ENCODE data around the gene LYG2. TPM values are rescaled to one million over a fixed set of nuclear protein-coding genes. Genes with fewer than 3 reads are reported as not detected.
A peak's percentile ranks its signal among the peaks of the same experiment; 100 is the strongest.

The LYG2 gene
- total RNA-seq, 1 experiment from 2014 or later, result not detected

DNA sequence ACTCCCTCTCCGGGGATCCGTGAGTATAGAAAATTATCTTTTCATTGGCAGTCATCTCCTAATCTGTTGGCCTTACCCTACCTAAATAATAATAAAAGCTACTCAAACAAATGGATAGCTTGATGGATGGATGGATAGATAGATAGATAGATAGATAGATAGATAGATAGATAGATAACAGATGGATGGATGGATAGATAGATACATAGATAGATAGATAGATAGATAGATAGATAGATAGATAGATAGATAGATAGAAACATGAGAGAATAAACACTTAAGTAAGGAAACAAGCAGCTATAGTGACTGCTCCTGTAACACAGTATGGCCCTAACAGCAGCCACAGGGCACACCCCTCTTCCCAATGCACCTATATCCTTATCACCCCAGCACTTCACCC lies 39.4 kb downstream of the LYG2 start:
- H3K36me3 ChIP-seq (ENCODE audit: low read depth), result no peaks in the 10 kb centered on the region
- no peaks in the 10 kb centered on the region for H3K9me3 ChIP-seq (ENCODE audit: insufficient read depth, low read depth)
- no peaks in the 10 kb centered on the region for H3K9me2 ChIP-seq (ENCODE audit: insufficient read depth)
- peak in 1 of 2 experiments; percentile 1 for DNase-seq
- H4K20me1 ChIP-seq (ENCODE audit: insufficient read depth), result no peaks in the 10 kb centered on the region
- no peaks in the 10 kb centered on the region for H3K27me3 ChIP-seq (ENCODE audit: insufficient read depth, low read depth)
- TF ChIP-seq, protein P1, sequence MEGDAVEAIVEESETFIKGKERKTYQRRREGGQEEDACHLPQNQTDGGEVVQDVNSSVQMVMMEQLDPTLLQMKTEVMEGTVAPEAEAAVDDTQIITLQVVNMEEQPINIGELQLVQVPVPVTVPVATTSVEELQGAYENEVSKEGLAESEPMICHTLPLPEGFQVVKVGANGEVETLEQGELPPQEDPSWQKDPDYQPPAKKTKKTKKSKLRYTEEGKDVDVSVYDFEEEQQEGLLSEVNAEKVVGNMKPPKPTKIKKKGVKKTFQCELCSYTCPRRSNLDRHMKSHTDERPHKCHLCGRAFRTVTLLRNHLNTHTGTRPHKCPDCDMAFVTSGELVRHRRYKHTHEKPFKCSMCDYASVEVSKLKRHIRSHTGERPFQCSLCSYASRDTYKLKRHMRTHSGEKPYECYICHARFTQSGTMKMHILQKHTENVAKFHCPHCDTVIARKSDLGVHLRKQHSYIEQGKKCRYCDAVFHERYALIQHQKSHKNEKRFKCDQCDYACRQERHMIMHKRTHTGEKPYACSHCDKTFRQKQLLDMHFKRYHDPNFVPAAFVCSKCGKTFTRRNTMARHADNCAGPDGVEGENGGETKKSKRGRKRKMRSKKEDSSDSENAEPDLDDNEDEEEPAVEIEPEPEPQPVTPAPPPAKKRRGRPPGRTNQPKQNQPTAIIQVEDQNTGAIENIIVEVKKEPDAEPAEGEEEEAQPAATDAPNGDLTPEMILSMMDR (conservative IDR thresholded peaks at IDR 0.05), result no peak
- no peak for TF ChIP-seq EZH2 (IDR thresholded peaks at IDR 0.05; ENCODE audit: low read depth)
- no TSS peak for BruUV-seq (replicated peaks)
- POLR2A ChIA-PET (ENCODE audit: unreplicated experiment), result no interaction called here
- H2AFZ ChIP-seq, result no peak overlapping the region
- H3K4me3 ChIP-seq, result no peak overlapping the region
- no peaks in the 10 kb centered on the region for H3F3A ChIP-seq (ENCODE audit: insufficient read depth, low read depth)
- no peaks in the 10 kb centered on the region for H3K79me2 ChIP-seq (ENCODE audit: low read depth)
- H3K4me1 ChIP-seq (replicated peaks; ENCODE audit: insufficient read depth), result no peaks in the 10 kb centered on the region
- H3K27ac ChIP-seq, result no peak overlapping the region
- intact Hi-C loops (cut with micrococcal nuclease; ENCODE audit: unreplicated experiment), result no loop called here
- CTCF ChIA-PET, result no interaction called here
- no peak overlapping the region for H3K4me2 ChIP-seq

GRCh38 chr2:99205491-99205890 lies 50.0 kb downstream of the LYG2 start:
- Histone ChIP-seq H3K9me2 (ENCODE audit: insufficient read depth) (no peaks in the 10 kb centered on the region), H3K4me1 (replicated peaks; ENCODE audit: insufficient read depth) (no peaks in the 10 kb centered on the region), H2AFZ (no peak overlapping the region), H3K9me3 (ENCODE audit: insufficient read depth, low read depth) (peaks cover 14% of the 10 kb centered on the region), H3F3A (ENCODE audit: insufficient read depth, low read depth) (no peaks in the 10 kb centered on the region), H3K4me3 (no peak overlapping the region), H3K27me3 (ENCODE audit: insufficient read depth, low read depth) (no peaks in the 10 kb centered on the region), H3K79me2 (ENCODE audit: low read depth) (no peaks in the 10 kb centered on the region), H4K20me1 (ENCODE audit: insufficient read depth) (no peaks in the 10 kb centered on the region), H3K4me2 (no peak overlapping the region), H3K27ac (no peak overlapping the region), H3K36me3 (ENCODE audit: low read depth) (no peaks in the 10 kb centered on the region)
- no TSS peak for BruUV-seq (replicated peaks)
- DNase-seq, result no peak
- ChIA-PET POLR2A (ENCODE audit: unreplicated experiment) (no interaction called here), CTCF (no interaction called here)
- TF ChIP-seq EZH2 (IDR thresholded peaks at IDR 0.05; ENCODE audit: low read depth), result no peak
- TF ChIP-seq, protein P1 (conservative IDR thresholded peaks at IDR 0.05), result no peak
- intact Hi-C loops (cut with micrococcal nuclease; ENCODE audit: unreplicated experiment), result no loop called here

- Histone ChIP-seq H3K4me1 (replicated peaks; ENCODE audit: insufficient read depth) (peaks cover 13% of the 10 kb centered on the region), H3K4me3 (no peak overlapping the region), H3F3A (ENCODE audit: insufficient read depth, low read depth) (peaks cover 10% of the 10 kb centered on the region; the same call in 1 of the 2 replicates), H3K27ac (no peak overlapping the region), H2AFZ (no peak overlapping the region), H3K36me3 (ENCODE audit: low read depth) (no peaks in the 10 kb centered on the region; the same call in 1 of the 2 replicates), H3K4me2 (no peak overlapping the region), H4K20me1 (ENCODE audit: insufficient read depth) (no peaks in the 10 kb centered on the region; the same call in 1 of the 2 replicates), H3K27me3 (ENCODE audit: insufficient read depth, low read depth) (no peaks in the 10 kb centered on the region), H3K9me2 (ENCODE audit: insufficient read depth) (no peaks in the 10 kb centered on the region), H3K9me3 (ENCODE audit: insufficient read depth, low read depth) (peaks cover 14% of the 10 kb centered on the region), H3K79me2 (ENCODE audit: low read depth) (no peaks in the 10 kb centered on the region)
- POLR2A ChIA-PET (ENCODE audit: unreplicated experiment), result interaction anchor here (0.5 kb wide), 1 partner anchor 58 kb away, joined by 3 read pairs; no protein-coding TSS in a partner anchor
- BruUV-seq (replicated peaks), result TSS peak; percentile 7
- intact Hi-C loops (cut with micrococcal nuclease; ENCODE audit: unreplicated experiment), result no loop called here
- DNase-seq, result no peak
- CTCF ChIA-PET, result no interaction called here
- no peak for TF ChIP-seq EZH2 (IDR thresholded peaks at IDR 0.05; ENCODE audit: low read depth)
- TF ChIP-seq, protein P1 (conservative IDR thresholded peaks at IDR 0.05), result peak; percentile 34; the same call in 1 of the 2 replicates
Measured at GRCh38 chr2:99201959-99202678, 53.3 kb downstream of the LYG2 start.
